ENCODE data around the gene ZHX3. TPM values are rescaled to one million over a fixed set of nuclear protein-coding genes. Genes with fewer than 3 reads are reported as not detected.

Gene ZHX3
- total and polyA plus RNA-seq, 10 of the 15 experiments (the other 5 are each of a cell fraction or from before 2014, with no cell fraction given) = 1.3 to 14.0 (median 5.0) TPM

DNA sequence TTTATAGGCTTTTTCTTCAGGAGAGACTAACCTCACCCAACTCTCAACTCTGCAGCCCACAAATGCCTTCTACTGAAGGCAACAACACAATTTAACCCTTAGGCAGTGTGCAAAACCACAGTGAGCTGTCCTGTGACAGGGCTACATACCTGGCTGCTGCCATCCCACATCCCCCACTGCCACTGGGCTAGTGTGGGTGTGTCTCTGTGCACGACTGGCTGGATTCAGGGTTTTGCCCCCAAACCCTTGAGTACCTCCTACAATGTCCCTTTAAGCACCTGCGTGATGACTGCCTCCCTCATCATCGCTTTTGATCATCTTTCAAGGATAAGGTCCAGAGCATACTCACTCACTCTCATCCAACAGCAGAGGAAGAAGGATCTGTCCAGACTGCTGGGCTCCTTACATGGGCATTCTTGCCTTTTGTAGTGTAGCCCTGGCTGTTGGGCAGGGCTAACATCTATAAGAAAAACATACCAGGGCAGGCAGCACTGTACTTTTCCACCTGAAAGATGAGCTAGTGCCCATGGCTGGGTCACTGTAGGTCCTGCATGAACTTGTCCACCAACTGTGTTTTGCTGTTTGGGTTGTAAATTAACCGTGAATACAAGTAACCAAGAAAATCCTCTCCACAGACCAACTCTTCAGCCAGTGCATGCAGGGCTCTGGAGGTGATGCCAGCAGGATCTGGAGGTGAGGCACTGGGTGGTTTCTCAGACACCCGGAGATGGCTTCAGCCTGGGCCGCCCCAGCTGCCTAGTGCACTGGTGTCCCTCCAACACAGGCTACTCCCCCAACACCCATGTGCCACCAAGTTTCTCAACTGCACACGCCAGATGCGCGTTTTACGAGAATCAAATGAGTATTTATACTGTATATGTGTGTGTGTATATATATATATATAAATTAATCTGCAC is 135.0 kb downstream of the ZHX3 start:
- no peaks in the 10 kb centered on the region for H3K9me3 ChIP-seq (replicated peaks; ENCODE audit: control insufficient read depth, insufficient read depth, low read length)
- no peak overlapping the region for H3K4me2 ChIP-seq (ENCODE audit: control insufficient read depth, insufficient read depth)
- in situ Hi-C loops (cut with MboI) (no loop called here), intact Hi-C loops (cut with micrococcal nuclease; ENCODE audit: unreplicated experiment) (no loop called here)
- FAIRE-seq = no peak
- TF ChIP-seq FOXM1 (IDR thresholded peaks at IDR 0.05; ENCODE audit: low read depth, low read length) (no peak), RUNX3 (IDR thresholded peaks at IDR 0.05; ENCODE audit: low read length) (no peak), CBX5 (IDR thresholded peaks at IDR 0.05; ENCODE audit: low read depth) (no peak), CHD1 (IDR thresholded peaks at IDR 0.05; ENCODE audit: low read depth, low read length) (no peak), PAX5 (IDR thresholded peaks at IDR 0.05; ENCODE audit: borderline replicate concordance, low read depth, low read length) (no peak), RAD51 (IDR thresholded peaks at IDR 0.05) (no peak), HCFC1 (IDR thresholded peaks at IDR 0.05; ENCODE audit: low read length) (no peak), TCF3 (IDR thresholded peaks at IDR 0.05; ENCODE audit: borderline replicate concordance, insufficient read depth, low read depth, low read length) (no peak), ASH2L (IDR thresholded peaks at IDR 0.05; ENCODE audit: borderline replicate concordance, low read depth) (no peak)
- TF ChIP-seq, protein P1, sequence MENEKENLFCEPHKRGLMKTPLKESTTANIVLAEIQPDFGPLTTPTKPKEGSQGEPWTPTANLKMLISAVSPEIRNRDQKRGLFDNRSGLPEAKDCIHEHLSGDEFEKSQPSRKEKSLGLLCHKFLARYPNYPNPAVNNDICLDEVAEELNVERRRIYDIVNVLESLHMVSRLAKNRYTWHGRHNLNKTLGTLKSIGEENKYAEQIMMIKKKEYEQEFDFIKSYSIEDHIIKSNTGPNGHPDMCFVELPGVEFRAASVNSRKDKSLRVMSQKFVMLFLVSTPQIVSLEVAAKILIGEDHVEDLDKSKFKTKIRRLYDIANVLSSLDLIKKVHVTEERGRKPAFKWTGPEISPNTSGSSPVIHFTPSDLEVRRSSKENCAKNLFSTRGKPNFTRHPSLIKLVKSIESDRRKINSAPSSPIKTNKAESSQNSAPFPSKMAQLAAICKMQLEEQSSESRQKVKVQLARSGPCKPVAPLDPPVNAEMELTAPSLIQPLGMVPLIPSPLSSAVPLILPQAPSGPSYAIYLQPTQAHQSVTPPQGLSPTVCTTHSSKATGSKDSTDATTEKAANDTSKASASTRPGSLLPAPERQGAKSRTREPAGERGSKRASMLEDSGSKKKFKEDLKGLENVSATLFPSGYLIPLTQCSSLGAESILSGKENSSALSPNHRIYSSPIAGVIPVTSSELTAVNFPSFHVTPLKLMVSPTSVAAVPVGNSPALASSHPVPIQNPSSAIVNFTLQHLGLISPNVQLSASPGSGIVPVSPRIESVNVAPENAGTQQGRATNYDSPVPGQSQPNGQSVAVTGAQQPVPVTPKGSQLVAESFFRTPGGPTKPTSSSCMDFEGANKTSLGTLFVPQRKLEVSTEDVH (IDR thresholded peaks at IDR 0.05; ENCODE audit: low read depth, partially characterized antibody) = no peak
- TF ChIP-seq, protein P2, sequence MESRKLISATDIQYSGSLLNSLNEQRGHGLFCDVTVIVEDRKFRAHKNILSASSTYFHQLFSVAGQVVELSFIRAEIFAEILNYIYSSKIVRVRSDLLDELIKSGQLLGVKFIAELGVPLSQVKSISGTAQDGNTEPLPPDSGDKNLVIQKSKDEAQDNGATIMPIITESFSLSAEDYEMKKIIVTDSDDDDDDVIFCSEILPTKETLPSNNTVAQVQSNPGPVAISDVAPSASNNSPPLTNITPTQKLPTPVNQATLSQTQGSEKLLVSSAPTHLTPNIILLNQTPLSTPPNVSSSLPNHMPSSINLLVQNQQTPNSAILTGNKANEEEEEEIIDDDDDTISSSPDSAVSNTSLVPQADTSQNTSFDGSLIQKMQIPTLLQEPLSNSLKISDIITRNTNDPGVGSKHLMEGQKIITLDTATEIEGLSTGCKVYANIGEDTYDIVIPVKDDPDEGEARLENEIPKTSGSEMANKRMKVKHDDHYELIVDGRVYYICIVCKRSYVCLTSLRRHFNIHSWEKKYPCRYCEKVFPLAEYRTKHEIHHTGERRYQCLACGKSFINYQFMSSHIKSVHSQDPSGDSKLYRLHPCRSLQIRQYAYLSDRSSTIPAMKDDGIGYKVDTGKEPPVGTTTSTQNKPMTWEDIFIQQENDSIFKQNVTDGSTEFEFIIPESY (IDR thresholded peaks at IDR 0.05) = no peak
- DNase-seq (ENCODE audit: low read depth, low spot score) = no peak
- ATAC-seq = no peak; the same call in 2 of the 3 replicates
- H2AFZ ChIP-seq (ENCODE audit: control insufficient read depth, low read depth, low read length) = no peak overlapping the region
- no peak overlapping the region for H3K27ac ChIP-seq (ENCODE audit: control insufficient read depth, insufficient read depth)
- no peaks in the 10 kb centered on the region for H4K20me1 ChIP-seq (ENCODE audit: control insufficient read depth, insufficient read depth)
- no peaks in the 10 kb centered on the region for H3K79me2 ChIP-seq (ENCODE audit: control insufficient read depth, insufficient read depth, low read length)
- H3K4me1 ChIP-seq (ENCODE audit: control insufficient read depth, insufficient read depth, low read length) = no peaks in the 10 kb centered on the region
- ChIA-PET RAD21 (ENCODE audit: unreplicated experiment) (no interaction called here), POLR2A (no interaction called here), SMC1A (ENCODE audit: uncharacterized antibody, unreplicated experiment) (no interaction called here), CTCF (interaction anchor here (1.0 to 1.7 kb wide), 3 partner anchors 12 to 51 kb away, joined by 3 to 5 read pairs (median 3); no protein-coding TSS in a partner anchor)
- 93% methylated on average over 10 of the region's 10 CpGs for WGBS (ENCODE audit: insufficient coverage, insufficient replicate concordance, low lambda C conversion rate, missing lambda C conversion rate)
- BruUV-seq (replicated peaks) = no TSS peak
- no peaks in the 10 kb centered on the region for H3K27me3 ChIP-seq (replicated peaks in 1 of 2; ENCODE audit: control insufficient read depth in 2 of 2, insufficient read depth in 2 of 2, low read length in 1 of 2)
- H3K9ac ChIP-seq (ENCODE audit: control insufficient read depth, insufficient read depth, low read length) = no peak overlapping the region
- H3K4me3 ChIP-seq = no peak overlapping the region
- peaks cover 0 to 3% of the 10 kb centered on the region in 2 experiments; a peak in 1 of 4 replicates for H3K36me3 ChIP-seq (ENCODE audit: control insufficient read depth in 2 of 2, insufficient read depth in 2 of 2, low read length in 1 of 2)
